Activated naive CD8-positive, alpha-beta T cell (primary cell): Measurements from ENCODE around the gene MZT2A.
A peak's percentile ranks its signal among the peaks of the same experiment; 100 is the strongest.
"Not testable (repeated sequence)": the region's sequence is repeated elsewhere in the genome, so short reads cannot be mapped to it uniquely, and the experiment has no call there.

Experiments used
- H3K27ac Mint-ChIP-seq: one replicate; pipeline ENCODE4 v1.8.0; 2021; ENCODE audit warnings: mixed read lengths
- H3K27me3 Mint-ChIP-seq: one replicate; pipeline ENCODE4 v1.8.0; 2021; ENCODE audit warnings: mixed read lengths
- H3K36me3 Mint-ChIP-seq: one replicate; pipeline ENCODE4 v1.8.0; 2021; ENCODE audit warnings: mixed read lengths
- H3K4me1 Mint-ChIP-seq: one replicate; pipeline ENCODE4 v1.8.0; 2021; ENCODE audit warnings: low read depth, mixed read lengths
- H3K4me3 Mint-ChIP-seq: one replicate; pipeline ENCODE4 v1.8.0; 2021; ENCODE audit warnings: mild to moderate bottlenecking, mixed read lengths
- H3K9me3 Mint-ChIP-seq: one replicate; pipeline ENCODE4 v1.8.0; 2021; ENCODE audit warnings: low read depth, mixed read lengths

The MZT2A gene

DNA sequence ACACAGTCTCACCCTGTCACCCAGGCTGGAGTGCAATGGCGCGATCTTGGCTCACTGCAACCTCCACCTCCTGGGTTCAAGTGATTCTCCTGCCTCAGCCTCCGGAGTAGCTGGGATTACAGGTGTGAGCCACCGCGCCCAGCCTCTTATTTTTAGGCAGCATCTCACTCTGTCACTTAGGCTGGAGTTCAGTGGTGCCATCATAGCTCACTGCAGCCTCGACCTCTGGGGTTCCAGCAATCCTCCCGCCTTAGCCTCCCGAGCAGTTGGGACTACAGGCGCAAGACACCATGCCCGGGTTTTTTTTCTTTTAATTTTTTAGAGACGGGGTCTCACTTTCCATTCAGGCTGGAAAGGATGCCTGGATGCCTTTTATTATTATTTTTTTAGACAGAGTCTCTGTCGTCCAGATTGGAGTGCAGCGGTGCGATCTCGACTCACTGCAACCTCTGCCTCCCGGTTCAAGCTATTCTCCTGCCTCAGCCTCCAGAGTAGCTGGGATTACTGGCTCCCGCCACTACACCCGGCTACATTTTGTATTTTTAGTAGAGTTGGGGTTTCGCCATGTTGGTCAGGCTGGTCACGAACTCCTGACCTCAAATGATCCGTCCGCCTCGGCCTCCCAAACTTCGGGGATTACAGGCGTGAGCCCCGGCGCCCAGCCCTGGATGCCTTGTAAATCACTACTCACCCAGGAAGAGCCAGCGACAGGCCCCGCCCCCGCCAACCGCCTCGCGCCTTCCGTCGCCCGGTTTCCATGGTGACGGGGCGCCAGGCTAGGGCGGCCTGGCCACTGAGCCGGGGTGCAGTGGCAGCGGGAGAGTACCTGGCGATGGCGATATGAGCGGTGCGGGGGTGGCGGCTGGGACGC, 35.2 kb upstream of the MZT2A start, which contains the start of gene CCDC74A:
TSS of gene CCDC74A (plus strand) at position 758 of the 871 bp plus-strand sequence. CDS start at position 841, 83 bp downstream.
- Mint-ChIP-seq H3K4me3 (peak within 1 kb of the TSS; percentile 87), H3K4me1 (peaks cover 12% of the 10 kb centered on the region), H3K27ac (peak within 1 kb of the TSS; percentile 46)
- not testable (repeated sequence) for H3K9me3 Mint-ChIP-seq, H3K27me3 Mint-ChIP-seq, H3K36me3 Mint-ChIP-seq

DNA sequence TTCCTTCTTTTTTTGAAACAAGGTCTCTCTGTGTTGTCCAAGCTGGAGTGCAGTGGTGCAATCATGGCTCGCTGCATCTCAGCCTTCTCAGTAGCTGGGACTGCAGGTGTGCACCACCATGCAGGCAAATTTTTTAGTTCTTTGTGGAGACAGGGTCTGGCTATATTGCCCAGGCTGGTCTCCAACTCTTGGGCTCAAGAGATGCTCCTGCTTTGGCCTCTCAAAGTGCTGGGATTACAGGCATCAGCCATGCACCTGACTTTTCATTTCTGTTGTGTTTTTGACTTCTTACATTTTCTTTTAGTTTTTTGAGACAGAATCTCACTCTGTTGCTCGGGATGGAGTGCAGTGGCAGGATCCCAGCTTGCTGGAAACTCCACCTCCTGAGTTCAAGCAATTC, 33.1 kb upstream of the MZT2A start:
- not testable (repeated sequence) for H3K27me3 Mint-ChIP-seq, H3K27ac Mint-ChIP-seq, H3K36me3 Mint-ChIP-seq

DNA sequence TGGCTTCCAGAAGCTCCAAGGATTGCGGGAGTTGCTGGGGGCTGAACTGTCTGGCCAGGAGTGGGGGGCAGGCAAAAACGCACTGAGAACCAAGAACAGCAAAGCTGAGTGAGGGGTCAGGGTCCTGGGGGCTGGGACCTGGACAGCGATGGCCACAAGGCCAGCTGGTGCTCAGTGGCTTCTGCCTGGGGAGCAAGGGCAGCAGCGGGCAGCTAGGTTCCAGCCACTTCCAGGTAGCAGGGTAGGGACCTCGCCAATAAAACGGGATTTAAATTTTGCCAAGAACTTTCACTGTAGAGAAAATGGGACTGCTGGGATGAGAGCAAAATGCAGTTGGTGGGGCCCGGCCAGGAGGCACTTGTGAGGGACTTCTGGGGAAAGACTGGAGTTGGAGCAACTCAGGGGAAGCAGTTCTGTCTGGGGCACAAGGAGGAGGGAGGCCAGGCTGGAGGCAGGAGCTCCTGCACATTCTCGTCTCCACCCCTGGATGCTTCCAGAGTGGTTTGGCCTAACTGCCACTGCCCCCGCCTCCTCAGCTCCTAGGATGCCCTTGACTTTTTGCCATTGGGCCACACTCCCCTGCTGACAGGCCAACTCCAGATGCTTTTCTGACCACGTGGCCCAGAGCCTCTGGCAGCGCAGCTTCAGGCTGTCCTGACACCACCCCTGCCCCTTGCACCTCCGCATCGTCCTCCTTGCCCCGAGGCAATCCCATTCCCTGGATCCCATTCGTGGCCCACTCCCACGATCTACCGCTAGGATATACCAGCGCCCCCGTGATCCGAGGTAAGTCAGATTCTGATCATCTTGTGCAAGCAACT, 30.0 kb upstream of the MZT2A start:
- Mint-ChIP-seq H3K36me3 (no peaks in the 10 kb centered on the region), H3K27ac (no peak overlapping the region), H3K9me3 (no peaks in the 10 kb centered on the region), H3K4me3 (no peak overlapping the region), H3K27me3 (no peaks in the 10 kb centered on the region), H3K4me1 (peaks cover under 1% of the 10 kb centered on the region)

More for the DNA sequence above, 33.1 kb upstream of the MZT2A start:
- H3K4me1 Mint-ChIP-seq: peaks cover 12% of the 10 kb centered on the region
- not testable (repeated sequence) for H3K9me3 Mint-ChIP-seq, H3K4me3 Mint-ChIP-seq

DNA sequence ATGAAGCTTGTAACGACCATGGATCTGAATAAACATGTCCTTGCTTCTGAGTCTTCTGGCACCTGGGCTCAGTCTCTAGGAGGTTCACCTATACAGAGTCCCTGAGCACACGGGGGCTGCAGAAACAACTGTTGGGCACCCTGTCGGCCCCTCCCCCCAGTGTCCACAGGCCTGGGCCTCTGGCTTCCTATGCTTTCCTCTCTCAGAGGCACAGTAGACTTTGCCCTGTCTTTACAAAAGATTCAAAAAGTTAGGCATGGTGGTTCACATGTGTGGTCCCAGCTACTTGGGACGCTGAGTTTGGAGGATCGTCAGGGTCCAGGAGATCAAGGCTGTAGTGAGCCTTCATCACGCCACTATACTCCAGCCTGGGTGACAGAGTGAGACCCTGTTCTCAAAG, 29.3 kb upstream of the MZT2A start:
- not testable (repeated sequence) for H3K4me3 Mint-ChIP-seq, H3K4me1 Mint-ChIP-seq, H3K9me3 Mint-ChIP-seq, H3K27me3 Mint-ChIP-seq, H3K27ac Mint-ChIP-seq, H3K36me3 Mint-ChIP-seq

DNA sequence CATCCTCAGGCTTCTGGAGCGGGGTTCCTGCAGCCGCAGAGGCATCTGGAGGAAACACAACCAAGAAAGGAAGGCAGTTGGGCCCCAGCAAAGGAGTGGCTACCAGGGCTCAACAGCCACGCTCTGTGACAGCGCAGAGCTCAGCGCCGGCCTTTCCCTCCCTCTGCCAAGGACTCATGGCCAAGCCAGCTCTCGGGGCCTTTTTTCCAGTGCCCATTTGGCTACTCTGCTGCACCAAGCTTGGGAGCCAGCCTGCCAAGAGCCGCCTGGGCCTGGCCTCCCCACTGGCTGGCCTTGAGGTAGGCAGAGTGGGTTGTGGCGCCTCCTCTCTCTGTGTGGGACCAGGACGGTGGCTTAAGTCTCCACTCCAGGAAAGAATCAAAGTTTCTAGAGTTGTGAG, 28.3 kb upstream of the MZT2A start:
- Mint-ChIP-seq H3K27me3 (no peaks in the 10 kb centered on the region), H3K27ac (no peak overlapping the region), H3K4me3 (no peak overlapping the region), H3K9me3 (no peaks in the 10 kb centered on the region), H3K4me1 (no peaks in the 10 kb centered on the region), H3K36me3 (no peaks in the 10 kb centered on the region)

DNA sequence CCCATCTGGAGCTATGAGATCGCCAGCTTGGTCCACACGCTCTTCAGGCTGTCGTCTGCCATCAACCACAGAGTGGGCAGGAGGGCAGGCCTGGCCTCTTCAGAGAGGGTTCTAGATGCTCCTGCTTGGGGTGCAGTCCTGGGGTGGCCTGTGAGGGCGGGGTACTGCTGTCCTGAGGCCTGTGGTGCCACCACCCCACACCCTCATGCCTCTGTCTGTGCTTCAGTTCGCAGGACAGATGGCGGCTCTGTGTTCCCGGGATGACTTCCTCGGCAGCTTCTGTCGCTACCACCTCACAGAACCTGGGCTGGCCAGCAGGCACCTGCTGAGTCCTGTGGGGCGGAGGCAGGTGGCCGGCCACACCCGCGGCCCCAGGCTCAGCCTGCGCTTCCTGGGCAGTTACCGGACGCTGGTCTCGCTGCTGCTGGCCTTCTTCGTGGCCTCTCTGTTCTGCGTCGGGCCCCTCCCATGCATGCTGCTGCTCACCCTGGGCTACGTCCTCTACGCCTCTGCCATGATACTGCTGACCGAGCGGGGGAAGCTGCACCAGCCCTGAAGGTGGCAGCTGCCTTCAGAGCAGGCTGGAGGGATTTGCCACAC, 27.8 kb upstream of the MZT2A start:
- not testable (repeated sequence) for H3K36me3 Mint-ChIP-seq, H3K27me3 Mint-ChIP-seq, H3K4me1 Mint-ChIP-seq, H3K4me3 Mint-ChIP-seq, H3K27ac Mint-ChIP-seq, H3K9me3 Mint-ChIP-seq

DNA sequence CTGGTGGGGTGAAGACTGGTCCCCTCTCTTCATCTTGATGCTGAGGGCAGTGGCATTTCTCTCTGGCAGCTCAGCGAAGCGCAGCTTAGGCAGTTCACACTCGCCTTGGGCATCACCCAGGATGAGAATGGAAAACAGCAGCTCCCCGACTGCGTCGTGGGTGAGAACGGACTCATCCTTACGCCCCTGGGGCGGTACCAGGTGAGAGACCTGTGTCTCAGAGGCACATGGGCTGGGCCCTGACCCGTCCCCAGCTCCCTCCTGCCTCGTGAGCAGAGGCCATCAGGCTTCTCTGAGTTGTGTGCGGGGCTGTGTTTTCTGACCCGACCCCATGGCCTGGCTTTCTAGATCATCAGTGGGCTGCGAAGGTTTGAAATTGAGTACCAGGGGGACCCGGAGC, 27.3 kb upstream of the MZT2A start:
- Mint-ChIP-seq H3K36me3 (no peaks in the 10 kb centered on the region), H3K27ac (no peak overlapping the region), H3K9me3 (no peaks in the 10 kb centered on the region), H3K27me3 (no peaks in the 10 kb centered on the region), H3K4me1 (no peaks in the 10 kb centered on the region), H3K4me3 (no peak overlapping the region)

DNA sequence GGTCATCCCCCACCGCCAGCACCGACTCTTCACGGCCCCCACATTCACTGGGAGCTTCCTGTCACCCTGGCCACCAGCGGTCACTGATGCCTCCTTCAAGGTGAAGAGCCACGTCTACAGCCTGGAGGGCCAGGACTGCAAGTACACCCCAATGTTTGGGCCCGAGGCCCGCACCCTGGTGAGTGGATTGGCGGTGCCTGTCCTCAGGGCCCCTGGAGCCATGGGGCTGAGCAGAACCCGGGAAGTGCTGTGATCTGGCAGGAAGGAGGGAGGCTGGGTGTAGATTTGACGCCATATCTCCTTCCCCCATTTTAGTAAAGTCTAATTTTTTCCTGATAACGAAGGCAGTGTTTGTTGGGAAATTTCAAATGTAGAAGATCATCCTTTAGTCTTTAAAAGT, 26.3 kb upstream of the MZT2A start:
- H3K27ac Mint-ChIP-seq, H3K4me3 Mint-ChIP-seq, H3K27me3 Mint-ChIP-seq, H3K9me3 Mint-ChIP-seq, H3K4me1 Mint-ChIP-seq, H3K36me3 Mint-ChIP-seq: not testable (repeated sequence)

DNA sequence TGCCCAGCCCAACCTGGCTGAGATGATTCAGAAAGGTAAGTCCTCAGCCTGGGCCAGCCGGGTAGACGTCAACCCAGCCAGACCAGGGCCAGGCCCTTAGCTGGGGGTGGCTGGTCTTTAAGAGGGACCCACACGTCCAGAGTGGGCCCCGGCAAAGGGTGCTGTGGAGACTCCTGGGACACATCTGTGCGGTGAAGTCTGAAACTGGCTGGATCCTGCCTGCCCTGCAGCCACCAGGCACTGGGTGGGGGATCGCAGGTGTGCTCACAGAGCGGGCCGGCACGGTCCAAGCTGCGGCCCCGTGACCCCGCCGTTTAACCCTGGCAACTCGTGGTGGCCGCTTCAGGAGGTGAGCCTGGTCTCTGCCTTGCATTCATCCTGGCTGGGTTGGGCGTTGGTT, 25.7 kb upstream of the MZT2A start:
- H3K4me3 Mint-ChIP-seq, H3K4me1 Mint-ChIP-seq, H3K36me3 Mint-ChIP-seq, H3K27me3 Mint-ChIP-seq, H3K9me3 Mint-ChIP-seq, H3K27ac Mint-ChIP-seq: not testable (repeated sequence)

DNA sequence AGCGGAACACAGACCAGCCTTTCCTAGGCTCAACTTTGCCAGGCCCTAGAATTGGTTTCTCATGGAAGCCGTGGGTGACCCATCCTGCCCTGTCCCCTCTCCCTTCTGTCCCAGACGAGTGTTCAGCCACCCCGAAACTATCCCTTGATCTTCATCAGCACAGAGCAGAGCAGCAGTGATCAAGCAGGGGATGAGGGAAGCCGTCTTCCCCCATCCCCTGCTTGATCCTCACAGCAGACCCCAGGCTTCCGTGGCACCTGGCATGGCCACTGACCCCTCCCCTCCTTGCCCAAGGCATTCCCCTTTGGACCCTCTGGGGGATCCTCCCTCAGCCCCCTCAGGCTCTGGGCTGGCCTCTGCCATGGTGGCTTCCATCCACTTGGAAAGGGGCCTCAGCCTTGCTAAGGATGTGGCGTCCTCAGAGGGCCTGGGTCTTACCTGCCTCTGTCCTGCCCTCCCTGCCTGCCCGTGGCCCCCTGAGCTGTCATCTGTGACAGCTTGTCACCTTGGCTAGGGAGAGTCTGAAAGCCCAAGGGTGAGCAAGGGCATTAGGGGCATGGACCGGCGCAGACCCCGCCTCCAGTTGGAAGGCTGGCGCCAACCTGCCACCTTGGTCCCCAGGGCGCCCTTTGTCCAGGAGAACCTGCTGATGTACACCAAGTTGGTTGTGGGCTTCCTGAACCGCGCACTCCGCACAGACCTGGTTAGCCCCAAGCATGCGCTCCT, 25.1 kb upstream of the MZT2A start:
- Mint-ChIP-seq H3K27ac (no peak overlapping the region), H3K36me3 (no peaks in the 10 kb centered on the region), H3K4me1 (no peaks in the 10 kb centered on the region), H3K9me3 (no peaks in the 10 kb centered on the region), H3K27me3 (no peaks in the 10 kb centered on the region), H3K4me3 (no peak overlapping the region)

DNA sequence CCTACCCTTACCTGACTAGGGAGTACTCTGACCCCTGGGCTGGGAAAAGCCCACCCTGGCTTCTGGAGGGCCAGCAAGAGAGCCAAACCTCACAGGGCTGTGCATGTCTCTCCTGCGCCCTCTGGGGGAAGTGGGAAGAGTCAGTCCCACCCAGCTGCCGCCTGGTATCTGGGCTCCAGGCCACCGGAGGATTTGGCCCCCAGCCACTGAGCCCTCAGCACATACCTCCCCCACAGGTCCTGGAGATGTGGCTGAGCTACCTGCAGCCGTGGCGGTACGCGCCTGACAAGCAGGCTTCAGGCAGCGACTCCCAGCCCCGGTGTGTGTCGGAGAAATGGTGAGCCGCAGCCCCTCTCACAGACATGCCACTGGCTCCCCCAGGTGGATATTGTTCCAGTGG, 24.4 kb upstream of the MZT2A start:
- H3K27ac Mint-ChIP-seq, H3K27me3 Mint-ChIP-seq, H3K36me3 Mint-ChIP-seq, H3K4me3 Mint-ChIP-seq, H3K9me3 Mint-ChIP-seq, H3K4me1 Mint-ChIP-seq: not testable (repeated sequence)

DNA sequence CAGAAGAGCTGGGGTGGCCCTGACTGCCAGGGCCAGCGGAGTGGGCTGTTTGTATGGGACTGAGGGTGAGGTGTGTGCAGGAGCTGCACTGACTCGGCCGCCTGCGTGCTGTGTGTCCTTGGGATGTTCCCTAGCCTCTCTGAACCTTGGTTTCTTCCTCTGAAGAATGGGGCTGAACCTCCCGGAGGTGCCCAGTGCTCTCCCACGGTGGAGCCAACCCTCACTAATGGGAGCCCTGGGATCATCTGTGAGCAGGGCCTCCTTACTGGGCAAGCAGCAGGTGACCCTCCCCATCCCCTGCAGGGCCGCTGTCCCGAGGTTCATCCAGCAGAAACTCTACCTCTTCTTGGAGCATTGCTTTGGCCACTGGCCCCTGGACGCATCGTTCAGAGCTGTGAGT, 23.8 kb upstream of the MZT2A start:
- Mint-ChIP-seq H3K27me3 (no peaks in the 10 kb centered on the region), H3K9me3 (no peaks in the 10 kb centered on the region), H3K4me1 (no peaks in the 10 kb centered on the region), H3K36me3 (no peaks in the 10 kb centered on the region), H3K4me3 (no peak overlapping the region), H3K27ac (no peak overlapping the region)

DNA sequence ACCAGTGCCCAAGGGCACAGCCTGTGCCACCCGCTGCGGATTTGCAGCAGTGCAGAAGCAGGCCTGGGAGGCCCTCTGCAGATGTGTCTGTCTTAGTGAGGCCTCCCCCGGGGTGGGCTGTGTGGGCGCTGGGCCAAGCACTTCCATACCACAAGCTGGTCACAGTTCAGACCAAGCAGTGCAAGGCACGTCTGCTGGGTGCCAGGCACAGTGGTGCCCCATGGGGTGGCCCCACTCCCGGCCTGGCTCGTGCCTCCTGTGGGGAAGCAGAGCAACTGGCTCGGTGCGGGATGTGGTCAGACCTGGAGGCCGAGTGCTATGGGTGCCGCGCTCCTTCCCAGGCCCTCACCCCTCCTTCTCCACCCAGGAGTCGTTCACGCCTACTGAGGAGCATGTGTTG, 23.0 kb upstream of the MZT2A start:
- H3K27me3 Mint-ChIP-seq, H3K9me3 Mint-ChIP-seq, H3K4me1 Mint-ChIP-seq, H3K4me3 Mint-ChIP-seq, H3K27ac Mint-ChIP-seq, H3K36me3 Mint-ChIP-seq: not testable (repeated sequence)

DNA sequence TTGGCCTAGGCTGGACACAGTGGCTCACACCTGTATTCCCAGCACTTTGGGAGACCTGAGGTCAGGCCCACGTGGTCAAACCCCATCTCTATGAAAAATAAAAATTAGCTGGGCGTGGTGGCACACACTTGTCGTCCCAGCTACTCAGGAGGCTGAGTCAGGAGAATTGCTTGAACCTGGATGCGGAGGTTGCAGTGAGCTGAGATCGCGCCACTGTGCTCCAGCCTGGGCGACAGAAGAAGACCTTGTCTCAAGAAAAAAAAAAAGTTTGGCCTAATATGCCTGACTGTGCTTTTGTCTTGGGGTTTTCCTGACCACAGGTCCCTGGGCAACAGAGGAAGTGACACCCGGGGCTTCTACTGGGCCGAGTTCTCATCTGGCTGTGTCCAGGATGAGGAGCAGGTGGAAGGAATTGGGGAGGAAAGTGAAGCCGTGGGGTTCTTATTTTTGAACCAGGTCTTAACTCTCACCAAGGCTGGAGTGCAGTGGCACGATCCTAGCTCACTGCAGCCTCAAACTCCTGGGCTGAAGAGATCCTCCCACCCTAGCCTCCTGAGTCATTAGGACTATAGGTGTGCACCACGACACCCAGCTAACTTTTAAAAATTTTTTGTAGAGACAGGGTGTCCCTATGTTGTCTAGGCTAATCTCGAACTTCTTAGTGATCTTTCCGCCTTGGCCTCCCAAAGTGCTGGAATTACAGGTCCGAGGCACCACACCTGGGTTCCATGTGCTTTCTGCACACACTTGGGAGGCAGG, 22.4 kb upstream of the MZT2A start:
- not testable (repeated sequence) for H3K4me1 Mint-ChIP-seq, H3K36me3 Mint-ChIP-seq, H3K4me3 Mint-ChIP-seq, H3K27me3 Mint-ChIP-seq, H3K27ac Mint-ChIP-seq, H3K9me3 Mint-ChIP-seq
